ENCODE results near the gene PLA2G6. TPM values are rescaled to one million over a fixed set of nuclear protein-coding genes. Genes with fewer than 3 reads are reported as not detected.

The PLA2G6 gene
- total and polyA plus RNA-seq, 2 of the 4 experiments (the other 2 are of a cell fraction) = 6.1 to 10.3 TPM

- no peak overlapping the region for H3K4me3 ChIP-seq (ENCODE audit: insufficient read depth, low read depth, low read length)
- POLR2A ChIA-PET (ENCODE audit: unreplicated experiment) = no interaction called here
- H3K23ac ChIP-seq (ENCODE audit: low read depth, low read length) = no peak overlapping the region
- dilution Hi-C loops (cut with HindIII; ENCODE audit: low sequenced_read_pairs, unreplicated experiment) = no loop called here
- H2BK20ac ChIP-seq (ENCODE audit: low read depth, low read length) = no peak overlapping the region
- H3K18ac ChIP-seq (ENCODE audit: low read depth, low read length) = no peak overlapping the region
- no peak overlapping the region for H3K27ac ChIP-seq (ENCODE audit: insufficient read depth, low read length)
- H2BK15ac ChIP-seq (ENCODE audit: low read depth, low read length) = no peak overlapping the region
- H3K79me1 ChIP-seq (ENCODE audit: low read depth in 1 of 2, low read length in 2 of 2) = no peaks in the 10 kb centered on the region
- intact Hi-C loops (cut with micrococcal nuclease) = no loop called here
- no peak overlapping the region for H2AFZ ChIP-seq (replicated peaks; ENCODE audit: low read length, poor library complexity)
- in situ Hi-C loops (cut with MboI; ENCODE audit: low sequenced_read_pairs) = no loop called here
- TF ChIP-seq SMC3 (IDR thresholded peaks at IDR 0.05; ENCODE audit: low read depth, low read length) = no peak
- no peak for TF ChIP-seq FOS (IDR thresholded peaks at IDR 0.05; ENCODE audit: low read depth, low read length)
- no peak for TF ChIP-seq BHLHE40 (IDR thresholded peaks at IDR 0.05; ENCODE audit: low read depth, low read length)
- TF ChIP-seq RAD21 (IDR thresholded peaks at IDR 0.05; ENCODE audit: low read length) = no peak
- no peak for TF ChIP-seq USF2 (IDR thresholded peaks at IDR 0.05; ENCODE audit: low read depth, low read length)
- TF ChIP-seq MAZ (IDR thresholded peaks at IDR 0.05; ENCODE audit: borderline replicate concordance, low read depth, low read length) = no peak
- TF ChIP-seq CTCF (conservative IDR thresholded peaks at IDR 0.05; ENCODE audit: low read depth, low read length) = no peak
- no peak for TF ChIP-seq MXI1 (IDR thresholded peaks at IDR 0.05; ENCODE audit: borderline replicate concordance, low read depth, low read length)
- TF ChIP-seq RCOR1 (IDR thresholded peaks at IDR 0.05; ENCODE audit: insufficient replicate concordance, low read length) = no peak
- TF ChIP-seq RFX5 (IDR thresholded peaks at IDR 0.05; ENCODE audit: low read depth, low read length) = no peak
- TF ChIP-seq ELK1 (IDR thresholded peaks at IDR 0.05; ENCODE audit: borderline replicate concordance, low read depth, low read length) = no peak
- TF ChIP-seq POLR2A (IDR thresholded peaks at IDR 0.05; ENCODE audit: low read depth, low read length) = no peak
- TF ChIP-seq CHD1 (IDR thresholded peaks at IDR 0.05; ENCODE audit: low read depth, low read length) = no peak
- no peak overlapping the region for H3K4ac ChIP-seq (ENCODE audit: low read depth, low read length)
- H2BK120ac ChIP-seq (ENCODE audit: low read depth, low read length) = no peak overlapping the region
- H2AK9ac ChIP-seq (replicated peaks; ENCODE audit: low read depth, low read length, poor library complexity) = no peak overlapping the region
- peaks cover 2% of the 10 kb centered on the region; the same call in 1 of the 2 replicates for H3K4me1 ChIP-seq (ENCODE audit: control insufficient read depth, insufficient read depth, low read length)
- H4K20me1 ChIP-seq (ENCODE audit: insufficient read depth, low read length) = no peaks in the 10 kb centered on the region; the same call in 1 of the 2 replicates
- no peaks in the 10 kb centered on the region for H3K9me3 ChIP-seq (ENCODE audit: control insufficient read depth, insufficient read depth, low read length)
- CTCF ChIA-PET = no interaction called here
- 61% methylated on average over 3 of the region's 13 CpGs; no CpG with 5 or more reads in 1 of the 2 experiments for WGBS, 2 experiments (ENCODE audit: extremely low coverage in 2 of 2, insufficient read length in 1 of 2)
- H3K4me2 ChIP-seq (ENCODE audit: low read depth, low read length) = no peak overlapping the region
- no peak overlapping the region for H2BK5ac ChIP-seq (ENCODE audit: low read depth, low read length, poor library complexity, severe bottlenecking)
- H3K14ac ChIP-seq (replicated peaks; ENCODE audit: low read depth, low read length) = no peak overlapping the region
- H3K56ac ChIP-seq (ENCODE audit: extremely low read depth, insufficient read depth, low read length) = no peak overlapping the region
- no peak overlapping the region for H3K9ac ChIP-seq (ENCODE audit: low read depth, low read length)
- no peak overlapping the region for H4K5ac ChIP-seq (ENCODE audit: low read depth, low read length)
- ATAC-seq (ENCODE audit: low read depth) = no peak
- DNase-seq = no peak
- no peaks in the 10 kb centered on the region for H3K36me3 ChIP-seq (ENCODE audit: control insufficient read depth, insufficient read depth, low read length)
- no peaks in the 10 kb centered on the region for H3K9me1 ChIP-seq (ENCODE audit: insufficient read depth, low read length)
- H2AK5ac ChIP-seq (ENCODE audit: low read depth, low read length) = no peak overlapping the region
- no peak overlapping the region for H4K8ac ChIP-seq (ENCODE audit: low read depth in 2 of 2, low read length in 2 of 2)
- peaks cover 42% of the 10 kb centered on the region for H3K27me3 ChIP-seq (ENCODE audit: control insufficient read depth, insufficient read depth, low read length)
- no peak overlapping the region for H4K91ac ChIP-seq (ENCODE audit: insufficient read depth, low read depth, low read length)
- BruUV-seq (replicated peaks) = no TSS peak
These were observed 94.7 kb downstream of the PLA2G6 start for GRCh38 chr22:38086942-38087341.

Data from IMR-90 (cell line).